ENCODE results near the gene NAALADL2.

- no peak for TF ChIP-seq EP300 (IDR thresholded peaks at IDR 0.05)
- TF ChIP-seq CTCF (IDR thresholded peaks at IDR 0.05), result no peak
- no peak for TF ChIP-seq POLR2A (IDR thresholded peaks at IDR 0.05)
Measured at GRCh38 chr3:174857301-174857700, 1.8 kb upstream of the NAALADL2 start.
